Dedifferentiated amniotic fluid mesenchymal stem cell (primary cell): ENCODE results near the gene GREB1.

Source experiments
- DNase-seq: peaks from one replicate; pipeline ENCODE4 v3.0.0-alpha.2; 2016; ENCODE audit errors: extremely low spot score

GREB1 gene

GRCh38 chr2:11537951-11538350 is 4.1 kb downstream of the GREB1 start:
- DNase-seq, result no peak

DNA sequence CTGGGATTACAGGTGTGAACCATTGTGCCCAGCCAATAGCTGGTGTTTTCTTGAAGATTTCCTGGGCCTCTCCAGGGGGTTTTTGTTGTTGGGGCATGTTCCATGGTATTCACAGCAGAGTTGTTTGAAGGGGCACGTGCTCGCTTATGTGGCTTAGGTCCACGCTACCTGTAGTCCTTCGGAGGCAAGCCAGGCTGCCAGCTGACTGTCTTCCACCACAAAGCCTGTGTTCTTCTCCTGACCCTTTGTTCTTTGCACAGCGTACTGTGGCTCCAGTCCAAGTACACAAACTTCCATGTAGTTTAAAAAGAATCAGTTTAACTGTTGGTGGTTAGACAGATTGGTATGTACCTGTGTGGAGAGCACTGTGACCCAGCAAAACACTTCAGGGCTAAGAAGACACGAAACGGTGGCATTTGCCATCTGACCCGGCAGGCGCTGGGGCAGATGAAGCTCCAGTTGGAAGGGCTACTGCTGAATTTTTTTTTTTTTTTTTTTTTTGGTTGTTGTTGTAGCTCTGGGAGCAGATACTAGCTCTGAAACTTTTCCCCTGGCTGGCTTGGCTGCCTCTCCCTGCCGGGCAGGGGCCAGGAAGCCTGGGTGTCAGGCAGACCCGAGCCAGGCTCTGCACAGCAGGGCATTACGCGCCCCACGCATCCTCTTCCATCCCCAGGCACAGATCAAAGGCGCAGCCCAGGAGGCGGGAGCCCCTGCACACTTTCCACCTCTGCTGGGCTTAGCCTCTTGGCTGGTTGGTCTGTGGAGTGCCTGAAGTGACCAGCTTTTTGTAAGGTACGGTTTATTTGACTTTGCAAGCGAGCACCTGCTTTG is 5.7 kb downstream of the GREB1 start:
- DNase-seq, result no peak

DNA sequence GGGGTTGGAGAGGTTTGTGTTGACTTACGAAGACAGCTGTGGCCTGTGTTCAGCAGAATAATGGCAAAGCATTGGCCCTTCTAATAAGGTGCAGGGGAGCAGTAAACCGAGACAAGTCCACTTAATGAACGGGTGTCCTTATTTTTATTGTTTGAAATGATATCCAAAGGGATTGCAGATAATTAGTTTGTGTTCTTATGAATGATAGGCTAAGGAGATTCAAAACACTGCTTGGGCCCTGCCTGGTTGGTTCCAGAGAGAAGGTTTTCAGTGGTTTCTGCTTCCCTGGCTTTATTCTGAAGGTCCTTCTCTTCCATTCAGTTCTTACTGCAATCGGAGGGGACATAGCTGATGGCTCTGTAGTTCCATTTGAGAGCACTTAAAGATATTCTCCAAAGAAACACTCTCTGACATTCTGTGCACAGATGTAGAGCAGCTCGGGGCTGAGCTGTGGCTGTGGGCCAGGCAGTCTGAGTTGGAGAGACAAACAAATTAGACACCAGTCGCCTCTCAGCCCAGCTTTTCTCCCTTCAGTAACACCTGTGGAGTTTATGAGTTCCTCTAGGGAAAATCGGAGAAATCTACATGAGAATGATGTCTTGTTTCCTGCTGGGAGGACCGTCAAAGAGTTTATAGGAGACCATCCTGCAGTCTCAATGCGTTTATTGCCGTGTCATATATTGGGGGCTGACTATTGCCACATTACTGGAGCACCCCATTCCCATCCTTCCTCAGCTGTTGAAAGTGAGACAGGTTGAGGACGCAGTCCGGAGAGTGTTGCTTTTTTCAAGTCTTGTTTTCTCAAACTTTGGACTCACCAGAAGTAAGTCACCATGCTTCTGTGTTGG is 6.5 kb downstream of the GREB1 start:
- no peak for DNase-seq

DNA sequence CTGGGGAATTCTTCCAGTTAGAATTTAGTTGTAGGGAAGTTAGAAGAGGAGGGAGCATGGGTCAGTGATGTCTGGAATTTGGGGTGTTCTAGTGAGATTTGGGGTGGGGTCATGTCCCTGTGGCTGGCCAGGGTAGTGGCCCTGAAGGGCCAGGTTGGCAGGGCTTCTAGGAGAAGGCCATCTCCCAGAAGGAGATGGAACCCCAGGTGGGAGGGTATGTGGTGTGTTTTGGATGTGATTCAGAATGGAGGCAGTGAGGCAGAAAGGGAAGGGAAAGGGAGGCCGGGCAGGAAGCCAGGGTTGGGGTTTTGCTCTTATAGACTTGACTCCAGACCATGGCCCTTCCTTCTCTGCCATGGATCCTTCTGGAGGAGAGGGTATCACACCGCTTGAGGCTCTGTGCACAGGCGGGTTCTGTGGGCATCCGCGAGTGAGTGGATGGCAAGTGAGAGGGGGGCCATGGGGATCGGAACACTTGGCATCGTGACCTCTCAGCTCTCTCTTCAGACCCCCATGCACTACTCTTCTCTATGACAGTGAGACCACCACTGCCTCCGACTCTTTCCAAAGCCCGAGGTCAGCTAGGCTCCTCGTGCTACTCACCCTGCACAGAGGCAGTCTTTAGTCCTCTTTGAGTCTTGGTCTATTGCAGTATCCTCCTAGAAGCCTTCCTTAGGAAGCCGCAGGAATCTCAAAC is 7.3 kb downstream of the GREB1 start:
- no peak for DNase-seq

DNA sequence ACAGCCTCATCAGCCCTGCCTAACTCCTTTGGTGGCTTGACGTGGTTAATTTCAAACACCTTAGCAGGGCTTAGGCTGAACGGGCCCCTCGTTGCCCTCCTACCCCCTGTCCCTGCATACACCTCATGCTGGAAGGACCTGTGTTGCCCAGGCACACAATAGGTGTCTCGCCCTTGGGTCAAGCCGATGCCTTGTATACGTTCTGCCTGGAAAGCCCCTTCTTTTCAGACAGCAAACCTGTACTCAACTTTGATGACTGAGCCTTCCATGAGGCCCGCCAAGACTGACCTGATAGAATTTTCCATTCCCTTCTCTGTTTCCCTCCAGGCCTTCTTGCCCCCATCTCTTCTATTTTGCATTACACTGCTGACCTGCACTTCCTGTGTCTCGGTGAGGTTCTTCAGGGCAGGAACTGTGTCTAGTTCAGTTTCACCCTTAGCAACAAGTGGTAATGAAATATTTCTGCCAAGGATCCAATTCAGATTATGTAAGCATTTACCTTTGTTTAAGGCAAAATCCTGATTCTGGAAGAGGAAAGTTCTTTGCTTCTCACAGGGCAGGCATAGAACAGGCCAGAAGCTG is 7.9 kb downstream of the GREB1 start:
- DNase-seq, result no peak

DNA sequence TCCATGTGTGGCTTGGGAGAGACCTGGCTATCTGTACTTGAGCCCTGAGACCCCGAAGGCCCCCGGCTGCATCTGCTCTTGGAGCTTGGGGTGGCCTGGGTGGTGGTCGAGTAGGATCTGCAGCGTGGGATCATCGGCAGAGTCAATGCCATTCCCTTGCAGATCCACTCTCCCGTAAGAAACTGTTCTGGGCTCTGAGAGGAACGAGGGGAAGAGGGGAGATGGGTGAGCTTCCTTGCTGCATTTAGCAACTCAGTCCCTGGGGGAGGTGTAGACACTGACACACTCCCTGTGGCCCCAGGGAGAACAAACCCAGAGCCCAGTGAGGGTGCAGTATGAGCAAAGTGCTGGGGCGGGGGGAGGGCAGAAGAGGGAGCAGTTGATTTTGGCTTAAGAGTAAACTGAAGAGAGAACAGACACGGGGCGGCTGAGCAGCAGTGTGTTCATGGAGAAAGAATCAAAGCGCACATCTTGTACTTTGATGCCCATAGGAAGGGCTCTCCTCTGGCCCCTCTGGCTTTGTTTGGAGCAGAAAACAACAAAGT is 8.5 kb downstream of the GREB1 start:
- DNase-seq, result no peak

DNA sequence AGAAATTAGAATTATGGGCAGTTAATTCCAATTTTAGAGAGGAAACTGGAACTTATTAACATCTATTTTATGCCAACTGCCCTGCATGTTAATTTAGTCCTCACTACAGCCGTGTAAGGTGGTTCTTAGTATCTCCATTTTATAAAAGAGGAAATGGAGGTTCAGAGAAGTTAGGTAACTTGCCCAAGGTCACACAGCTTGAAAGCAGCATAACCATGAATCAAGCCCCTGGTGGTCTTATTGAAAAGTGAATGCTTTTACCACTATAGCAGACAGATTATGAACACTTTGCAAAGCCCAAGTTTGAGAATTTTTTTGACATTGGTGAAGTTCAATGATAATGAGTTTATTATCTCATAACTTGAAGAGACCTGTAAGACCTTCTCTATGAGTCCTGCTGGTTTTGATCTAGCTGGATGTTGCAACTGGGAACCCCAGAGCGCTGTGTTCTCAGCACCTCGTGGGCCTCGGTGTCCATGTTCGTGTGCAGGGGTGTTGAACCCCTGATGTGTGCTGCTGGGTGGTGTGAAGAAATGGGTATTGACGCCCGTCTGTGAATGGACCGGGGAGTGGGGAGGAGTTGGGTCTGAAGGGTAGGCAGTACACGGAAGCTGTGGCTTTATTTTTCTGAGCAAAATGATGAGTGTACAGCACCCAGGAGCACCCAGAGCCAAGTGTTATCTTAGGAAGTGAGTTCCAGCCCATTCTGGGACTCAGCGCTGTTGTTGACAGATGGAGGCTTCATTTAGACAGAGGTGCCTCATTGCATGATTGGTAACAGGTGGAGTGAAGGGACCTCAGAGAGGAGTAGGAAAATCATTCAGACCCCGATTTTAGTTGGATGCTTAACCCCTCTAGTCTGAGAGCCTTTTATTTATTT is 9.7 kb downstream of the GREB1 start:
- DNase-seq, result no peak

DNA sequence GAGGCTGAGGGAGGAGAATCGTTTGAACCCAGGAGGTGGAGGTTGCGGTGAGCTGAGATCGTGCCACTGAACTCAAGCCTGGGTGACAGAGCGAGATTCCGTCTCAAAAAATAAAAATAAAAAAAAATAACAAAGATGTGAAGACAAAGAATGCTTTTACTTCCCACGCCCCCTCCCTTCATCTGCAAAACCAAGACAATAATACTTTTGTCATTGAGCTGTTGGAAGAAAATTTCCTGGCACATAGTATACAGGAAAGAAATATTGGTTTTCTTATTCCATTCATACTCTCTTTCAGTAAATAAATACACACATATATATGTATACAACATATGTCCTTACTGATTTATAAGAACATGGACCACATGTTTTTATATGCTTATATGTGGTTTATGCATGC is 12.2 kb downstream of the GREB1 start:
- no peak for DNase-seq

GRCh38 chr2:11547912-11548497 is 14.2 kb downstream of the GREB1 start:
- DNase-seq, result no peak

GRCh38 chr2:11550302-11550701 is 16.5 kb downstream of the GREB1 start:
- no peak for DNase-seq

DNA sequence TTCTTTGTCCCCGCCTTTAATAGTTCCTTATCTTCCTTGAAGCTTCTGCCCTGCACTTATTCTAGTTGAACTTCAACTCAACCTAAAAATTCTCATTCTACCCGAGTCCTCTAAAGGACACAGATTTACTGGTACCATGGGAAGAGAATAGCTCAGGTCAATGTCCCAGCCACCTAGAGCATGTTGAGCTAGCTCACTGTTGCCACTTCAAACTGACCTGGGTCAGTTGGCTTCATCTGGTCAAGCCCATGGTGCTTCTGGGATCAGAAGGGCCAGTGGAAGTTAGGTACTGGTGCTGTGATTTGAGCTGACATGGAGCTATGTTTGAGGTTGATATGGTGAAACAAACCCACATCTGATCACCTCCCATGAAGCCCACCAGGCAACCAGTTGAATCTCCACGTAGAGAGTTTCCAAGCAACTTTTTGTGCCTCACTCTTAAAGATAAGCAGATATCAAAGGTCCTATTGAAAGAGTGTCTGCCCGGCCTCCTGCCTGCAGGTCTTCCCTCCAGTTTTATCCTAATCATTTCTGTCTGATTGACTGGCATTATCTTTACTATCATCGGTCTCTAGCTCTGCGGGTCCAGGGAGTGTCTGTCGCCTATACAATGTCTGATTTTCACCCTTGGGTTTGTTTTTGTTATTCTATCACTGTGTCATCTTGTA is 17.2 kb downstream of the GREB1 start:
- DNase-seq, result no peak

DNA sequence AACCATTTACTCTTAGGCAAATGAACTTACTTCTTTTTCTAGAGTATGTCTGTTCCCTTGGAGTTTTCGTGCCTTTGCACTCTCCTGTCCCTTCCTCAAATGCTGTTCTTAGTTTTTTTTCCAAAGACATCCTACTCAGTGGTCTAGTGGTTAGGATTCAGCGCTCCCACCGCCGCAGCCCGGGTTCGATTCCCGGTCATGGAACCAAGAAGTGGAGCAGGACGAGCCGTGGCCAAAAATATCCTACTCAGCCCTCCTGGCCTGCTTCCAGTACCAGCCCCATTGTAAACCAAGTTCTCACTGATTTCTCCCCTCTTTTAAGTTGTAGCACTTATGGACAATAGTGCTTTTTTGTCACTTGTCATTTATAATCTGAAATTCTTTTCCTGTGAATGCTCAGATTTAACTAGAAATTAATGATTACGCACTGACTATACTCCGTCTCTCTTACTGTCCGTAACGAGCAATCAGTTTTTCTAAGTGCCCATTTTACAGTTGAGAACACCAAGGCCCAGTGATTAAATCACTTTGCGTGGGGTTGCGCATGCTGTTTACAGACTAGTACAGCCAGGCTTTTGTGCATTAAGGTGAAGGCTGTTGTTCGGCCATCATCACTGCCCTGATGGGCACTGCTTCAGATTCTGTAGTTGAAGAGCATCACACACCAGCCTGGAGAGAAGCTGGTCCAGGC is 17.9 kb downstream of the GREB1 start:
- no peak for DNase-seq

- DNase-seq, result no peak
Measured at GRCh38 chr2:11552260-11552638, 18.4 kb downstream of the GREB1 start.

DNA sequence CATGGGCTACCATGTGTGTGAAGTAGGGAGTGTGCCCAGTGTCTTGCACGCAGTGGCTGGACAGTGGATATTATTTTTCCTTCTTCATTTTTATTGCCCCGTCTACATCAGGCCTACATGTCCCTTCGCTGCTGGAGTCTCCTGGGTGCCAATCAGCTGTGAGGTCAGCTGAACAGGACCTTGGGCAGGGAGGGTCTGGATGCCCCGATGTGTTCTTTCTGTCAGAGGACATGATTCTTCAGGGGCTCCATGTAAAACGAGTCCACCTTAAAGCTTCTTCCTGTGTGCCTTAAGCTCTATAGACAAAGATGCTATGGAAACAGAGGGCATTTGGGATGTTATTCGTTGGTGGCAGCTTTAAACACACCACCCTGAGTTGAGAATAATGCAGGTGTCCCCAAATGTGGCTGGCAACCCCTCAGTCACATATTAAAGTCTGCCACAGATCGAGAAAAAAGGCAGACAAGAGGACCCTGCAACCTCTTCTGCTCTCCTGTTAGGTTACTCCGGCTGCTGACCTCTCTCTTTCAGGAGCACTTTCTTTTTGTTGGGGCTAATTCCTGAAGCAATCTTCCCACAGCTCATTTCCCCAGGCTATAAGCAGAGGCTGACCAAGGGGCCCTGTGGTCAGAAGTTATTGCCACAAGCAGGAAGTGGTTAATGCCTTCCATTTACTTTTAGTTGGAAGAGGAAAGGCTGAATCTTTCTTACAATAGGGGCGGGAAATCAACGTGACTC is 20.0 kb downstream of the GREB1 start:
- no peak for DNase-seq

DNA sequence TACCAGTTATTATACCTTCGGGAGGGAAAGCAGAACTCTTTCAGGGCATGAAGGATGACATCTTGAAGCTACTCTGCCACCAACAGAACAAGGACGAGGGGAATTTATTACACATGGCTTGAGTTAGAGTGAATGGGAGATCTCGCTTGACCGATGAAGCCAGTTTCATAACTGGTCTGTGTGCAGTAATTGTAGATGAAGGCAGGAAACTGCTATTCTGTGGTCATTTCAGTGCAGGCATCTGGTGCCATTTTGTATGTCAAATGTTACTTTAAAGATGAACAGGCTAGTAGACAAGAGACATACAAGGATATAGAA is 20.5 kb downstream of the GREB1 start:
- no peak for DNase-seq

- no peak for DNase-seq
Measured at GRCh38 chr2:11556101-11556806, 22.4 kb downstream of the GREB1 start.

- no peak for DNase-seq
Measured at GRCh38 chr2:11558214-11558886, 24.5 kb downstream of the GREB1 start.
